HG02798 (cell line): ENCODE data around the gene LAMP5.

Experiments used
- ATAC-seq: cut with Tn5 transposase; IDR thresholded peaks from one replicate; pipeline ENCODE4 v1.9.1; 2021; ENCODE audit warnings: mild to moderate bottlenecking; ENCODE audit not compliant: unreplicated experiment, poor library complexity

LAMP5 gene

GRCh38 chr20:9578594-9578993, 64.2 kb downstream of the LAMP5 start:
- no peak for ATAC-seq
